Measurements from ENCODE around the gene TMEM50A. TPM values are rescaled to one million over a fixed set of nuclear protein-coding genes. Genes with fewer than 3 reads are reported as not detected.
"Not testable (repeated sequence)": the region's sequence is repeated elsewhere in the genome, so short reads cannot be mapped to it uniquely, and the experiment has no call there.

The TMEM50A gene
- total RNA-seq = 95.2 and 154 TPM in 2 replicates

GRCh38 chr1:25338188-25338981 lies at the start of gene TMEM50A:
Gene TMEM50A, plus strand, starts transcription at chr1:25338334. Its CDS starts 2,153 bp downstream, at chr1:25340487.
- no peak for TF ChIP-seq CTCF (conservative IDR thresholded peaks at IDR 0.05; ENCODE audit: low read depth, low read length)
- no peak for DNase-seq (ENCODE audit: low read depth)
- peak within 1 kb of the TSS; percentile 91 for H3K4me3 ChIP-seq (ENCODE audit: low read depth, low read length)

DNA sequence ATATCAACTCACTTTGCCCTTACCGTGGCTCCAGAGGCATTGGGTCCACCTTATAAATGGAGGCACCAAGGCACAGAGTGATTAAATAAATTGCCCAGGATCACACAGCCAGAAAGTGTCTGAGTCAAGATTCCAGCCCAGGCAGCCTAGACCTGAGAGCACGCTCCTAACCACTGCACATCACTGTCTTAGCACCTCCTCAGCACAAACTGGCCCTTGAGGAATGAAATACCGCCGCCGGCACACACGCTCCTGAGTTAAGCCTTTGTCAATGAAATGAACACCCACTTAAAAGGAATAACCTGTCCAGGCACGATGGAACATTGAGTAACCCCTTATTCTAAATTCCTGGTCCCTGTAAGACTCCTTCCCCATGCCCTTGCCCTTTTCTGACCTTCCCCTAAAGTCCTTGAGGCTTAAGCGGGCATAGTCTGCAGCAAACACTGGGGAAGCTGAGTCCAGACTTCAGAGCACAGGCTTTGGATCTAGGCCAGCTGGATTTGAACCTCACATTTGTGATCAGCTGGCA lies 49.5 kb upstream of the TMEM50A start:
- not testable (repeated sequence) for H3K4me3 ChIP-seq (ENCODE audit: low read depth, low read length); DNase-seq (ENCODE audit: low read depth)

DNA sequence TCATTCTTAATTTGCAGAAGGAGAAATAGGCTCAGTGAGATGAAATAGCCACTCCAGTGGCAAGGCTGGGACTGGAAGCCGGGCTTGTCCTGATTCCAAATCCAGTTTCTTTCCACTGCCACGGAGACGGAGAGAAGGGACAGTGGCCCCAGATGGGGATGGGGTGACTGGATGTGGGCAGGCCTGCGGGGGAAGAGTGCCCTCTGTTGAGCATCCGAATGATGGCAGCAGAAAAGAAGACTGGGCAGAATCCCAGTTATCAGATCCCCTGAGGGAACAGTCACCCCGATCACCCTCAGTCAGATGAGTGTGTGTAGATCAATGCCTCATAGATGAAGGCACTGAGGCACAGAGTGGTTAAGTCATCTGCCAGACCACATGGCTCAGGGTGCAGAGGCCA lies 48.1 kb upstream of the TMEM50A start:
- not testable (repeated sequence) for H3K4me3 ChIP-seq (ENCODE audit: low read depth, low read length); DNase-seq (ENCODE audit: low read depth)
- TF ChIP-seq CTCF (conservative IDR thresholded peaks at IDR 0.05; ENCODE audit: low read depth, low read length) = peak; percentile 20

DNA sequence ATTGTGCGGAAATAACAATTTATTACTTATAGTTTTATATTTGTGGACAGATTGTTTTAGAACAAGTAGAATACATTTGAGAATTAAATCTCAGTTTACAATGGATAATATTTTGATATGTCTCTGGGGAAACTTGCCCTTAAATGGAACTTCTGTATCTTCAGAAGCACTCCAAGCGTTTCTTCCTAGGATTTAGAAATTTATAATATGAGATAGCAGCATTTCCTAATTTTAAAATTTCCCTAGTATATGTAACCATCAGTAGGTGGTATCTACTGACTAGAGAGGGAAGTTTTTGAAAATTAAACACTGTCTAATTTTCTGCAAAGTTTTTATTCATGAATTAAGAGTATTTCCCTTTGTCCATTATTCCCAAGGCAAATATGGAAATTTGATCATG lies 44.7 kb upstream of the TMEM50A start:
- H3K4me3 ChIP-seq (ENCODE audit: low read depth, low read length); DNase-seq (ENCODE audit: low read depth): not testable (repeated sequence)

- not testable (repeated sequence) for H3K4me3 ChIP-seq (ENCODE audit: low read depth, low read length); DNase-seq (ENCODE audit: low read depth)
These were observed 43.0 kb upstream of the TMEM50A start for GRCh38 chr1:25294889-25295826.

GRCh38 chr1:25296501-25296900 lies 41.6 kb upstream of the TMEM50A start:
- DNase-seq (ENCODE audit: low read depth); H3K4me3 ChIP-seq (ENCODE audit: low read depth, low read length): not testable (repeated sequence)

DNA sequence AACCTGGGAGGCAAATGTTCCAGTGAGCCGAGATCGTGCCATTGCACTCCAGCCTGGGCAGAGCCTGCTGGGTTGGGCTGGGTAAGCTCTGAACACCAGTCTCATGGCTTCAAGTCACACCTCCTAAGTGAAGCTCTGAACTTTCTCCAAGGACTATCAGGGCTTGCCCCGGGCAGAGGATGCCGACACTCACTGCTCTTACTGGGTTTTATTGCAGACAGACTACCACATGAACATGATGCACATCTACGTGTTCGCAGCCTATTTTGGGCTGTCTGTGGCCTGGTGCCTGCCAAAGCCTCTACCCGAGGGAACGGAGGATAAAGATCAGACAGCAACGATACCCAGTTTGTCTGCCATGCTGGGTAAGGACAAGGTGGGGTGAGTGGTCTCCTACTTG lies 37.4 kb upstream of the TMEM50A start:
- DNase-seq (ENCODE audit: low read depth); H3K4me3 ChIP-seq (ENCODE audit: low read depth, low read length): not testable (repeated sequence)

- H3K4me3 ChIP-seq (ENCODE audit: low read depth, low read length) = not testable (repeated sequence)
These were observed 35.8 kb upstream of the TMEM50A start for GRCh38 chr1:25302330-25302729.

GRCh38 chr1:25304936-25305335 lies 33.2 kb upstream of the TMEM50A start:
- not testable (repeated sequence) for DNase-seq (ENCODE audit: low read depth); H3K4me3 ChIP-seq (ENCODE audit: low read depth, low read length)

More at GRCh38 chr1:25302330-25302729, 35.8 kb upstream of the TMEM50A start:
- DNase-seq (ENCODE audit: low read depth) = not testable (repeated sequence)

DNA sequence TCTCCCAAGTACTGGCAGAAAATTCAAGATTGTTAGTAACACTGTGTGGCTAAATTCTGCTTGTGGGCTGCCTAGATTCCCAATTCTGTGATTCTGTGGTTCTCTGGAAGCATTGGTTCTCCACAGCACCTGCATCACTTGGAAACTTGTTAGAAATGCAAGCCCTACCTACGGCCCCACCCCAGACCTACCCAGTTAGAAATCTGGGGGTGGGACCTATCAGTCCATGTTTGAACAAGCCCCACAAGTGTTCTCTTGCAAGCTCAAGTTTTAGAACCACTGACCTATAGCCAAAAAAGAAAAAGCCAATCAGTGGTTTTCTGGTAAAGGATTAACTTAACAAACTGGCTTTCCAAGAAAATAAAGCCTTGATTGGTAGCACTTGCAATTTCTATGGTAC lies 30.0 kb upstream of the TMEM50A start:
- H3K4me3 ChIP-seq (ENCODE audit: low read depth, low read length) = not testable (repeated sequence)

DNA sequence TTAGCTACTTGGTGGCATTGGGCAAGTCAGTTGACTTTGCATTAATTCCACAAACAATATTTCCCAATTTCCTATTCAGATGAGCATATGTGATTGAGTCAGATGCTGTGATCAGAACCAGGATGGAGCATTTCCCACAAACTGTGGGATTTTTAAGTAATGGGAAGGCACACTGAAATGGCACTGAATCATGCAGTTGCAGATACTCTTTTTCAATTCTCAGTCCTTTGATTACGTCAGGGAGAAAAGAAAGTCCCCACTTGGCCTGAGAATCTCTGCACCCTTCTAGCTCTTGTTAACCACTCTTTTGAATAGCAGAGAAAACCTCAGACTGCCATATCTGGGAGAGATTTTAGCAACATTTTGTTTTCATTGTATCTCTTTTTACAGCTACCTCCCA lies 29.0 kb upstream of the TMEM50A start:
- DNase-seq (ENCODE audit: low read depth); H3K4me3 ChIP-seq (ENCODE audit: low read depth, low read length): not testable (repeated sequence)

More for the DNA sequence above, 30.0 kb upstream of the TMEM50A start:
- not testable (repeated sequence) for DNase-seq (ENCODE audit: low read depth)

- not testable (repeated sequence) for H3K4me3 ChIP-seq (ENCODE audit: low read depth, low read length); DNase-seq (ENCODE audit: low read depth)
These were observed 28.6 kb upstream of the TMEM50A start for GRCh38 chr1:25309486-25309885.

DNA sequence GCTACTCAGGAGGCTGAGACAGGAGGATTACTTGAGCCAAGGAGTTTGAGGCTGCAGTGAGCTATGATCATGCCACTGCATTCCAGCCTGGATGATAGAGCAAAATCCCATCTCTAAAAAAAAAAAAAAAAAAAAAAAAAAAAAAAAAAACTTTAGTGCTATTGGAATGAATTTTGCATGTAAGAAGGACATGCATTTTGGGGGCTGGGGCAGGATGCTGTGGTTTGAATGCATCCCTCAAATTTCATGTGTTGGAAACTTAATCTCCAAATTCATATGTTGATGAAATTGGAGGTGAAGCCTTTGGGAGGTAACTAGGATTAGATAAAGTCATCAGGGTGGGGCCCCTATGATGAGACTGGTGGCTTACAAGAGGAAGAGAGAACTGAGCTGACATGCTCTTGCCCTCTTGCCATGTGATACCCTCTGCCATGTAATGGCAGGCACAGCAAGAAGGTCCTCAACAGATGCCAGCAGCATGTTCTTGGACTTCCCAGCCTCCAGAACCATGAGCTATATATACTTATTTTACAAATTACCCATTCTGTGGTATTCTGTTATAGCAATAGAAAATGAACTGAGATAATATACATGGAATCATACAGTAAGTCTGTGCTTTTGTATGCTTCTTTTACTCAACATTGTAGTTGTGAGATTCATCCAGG lies 25.2 kb upstream of the TMEM50A start:
- H3K4me3 ChIP-seq (ENCODE audit: low read depth, low read length); DNase-seq (ENCODE audit: low read depth): not testable (repeated sequence)

- DNase-seq (ENCODE audit: low read depth); H3K4me3 ChIP-seq (ENCODE audit: low read depth, low read length): not testable (repeated sequence)
These were observed 17.7 kb upstream of the TMEM50A start for GRCh38 chr1:25320314-25320938.

- not testable (repeated sequence) for H3K4me3 ChIP-seq (ENCODE audit: low read depth, low read length); DNase-seq (ENCODE audit: low read depth)
These were observed 16.0 kb upstream of the TMEM50A start for GRCh38 chr1:25322127-25322526.

All from epithelial cell of proximal tubule (primary cell).